ENCODE data around the gene PLCL1.

PLCL1 gene

DNA sequence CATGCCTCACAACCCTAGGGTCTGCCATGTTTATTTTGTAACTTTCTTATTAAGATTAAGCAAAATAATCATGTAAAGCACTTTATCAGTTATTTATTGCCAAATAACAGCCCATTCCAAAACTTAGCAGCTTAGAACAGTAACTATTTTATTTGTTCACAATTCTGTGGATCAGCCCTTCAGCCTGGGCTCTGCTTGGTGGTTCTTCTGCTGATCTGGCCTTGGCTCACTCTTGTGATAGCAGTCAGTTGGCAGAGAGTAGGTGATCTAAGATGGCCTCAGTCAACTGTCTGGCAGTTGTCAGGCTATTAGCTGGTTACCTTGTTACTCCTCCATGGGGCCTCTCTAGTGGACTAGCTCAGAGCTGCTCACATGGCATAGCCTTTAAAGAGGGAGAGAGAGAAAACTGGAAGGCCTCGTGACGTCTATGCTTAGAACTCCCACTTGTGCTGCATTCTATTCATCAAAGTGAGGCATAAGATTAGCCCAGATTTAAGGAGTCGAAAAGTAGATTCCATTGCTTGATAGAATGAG, 54.3 kb downstream of the PLCL1 start:
- no peak for DNase-seq

DNA sequence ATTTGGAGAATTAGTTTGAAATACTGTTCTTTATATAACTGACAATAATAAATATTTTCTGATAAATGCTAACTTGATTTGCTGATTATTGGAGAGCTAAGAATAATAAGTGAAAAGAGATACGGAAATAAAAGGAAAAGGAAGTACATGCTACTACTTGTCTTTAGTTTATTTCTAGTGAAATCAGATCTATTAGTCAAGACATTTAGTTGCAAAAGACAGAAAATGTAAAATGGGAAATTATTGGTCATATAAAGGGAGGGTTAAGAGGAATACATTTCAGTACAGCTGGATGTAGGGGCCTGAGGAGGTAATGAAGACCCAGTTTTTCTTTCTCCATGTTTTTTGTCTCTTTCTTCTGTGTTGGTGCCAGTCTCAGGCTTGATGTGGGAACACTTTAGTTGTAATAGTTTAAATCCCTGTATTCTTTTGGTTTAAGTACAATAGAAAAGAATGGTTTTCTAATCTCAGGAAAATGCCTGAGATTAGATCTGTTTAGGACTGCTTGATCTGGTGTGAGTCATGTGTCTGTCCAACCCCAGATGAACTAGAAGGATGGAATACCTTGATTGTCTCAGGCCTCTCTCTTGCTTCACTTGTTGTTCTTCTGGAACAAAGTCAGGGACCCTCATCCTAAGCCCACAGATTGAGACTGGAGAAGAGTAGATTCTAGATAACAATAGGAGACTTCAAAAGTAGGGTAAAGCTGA, 58.0 kb downstream of the PLCL1 start:
- no peak for DNase-seq

DNA sequence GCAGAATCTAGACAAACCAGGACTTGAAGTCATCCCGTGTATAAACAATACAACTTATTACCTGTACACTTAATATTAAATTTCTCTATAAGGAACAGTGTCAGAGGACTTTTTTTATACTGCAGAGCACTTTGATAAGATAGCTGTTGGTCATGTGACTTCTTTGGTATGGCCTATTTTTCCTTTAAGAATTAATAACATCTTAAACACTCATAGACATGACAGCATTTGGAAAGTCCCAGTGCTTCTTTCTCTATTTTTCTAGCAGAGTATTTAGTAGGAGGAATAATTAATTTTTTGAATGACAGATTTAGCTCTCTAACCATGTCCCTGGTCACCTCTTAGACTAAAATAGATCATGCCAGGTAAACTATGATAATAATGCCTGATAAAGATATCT, 59.4 kb downstream of the PLCL1 start:
- DNase-seq = no peak

DNA sequence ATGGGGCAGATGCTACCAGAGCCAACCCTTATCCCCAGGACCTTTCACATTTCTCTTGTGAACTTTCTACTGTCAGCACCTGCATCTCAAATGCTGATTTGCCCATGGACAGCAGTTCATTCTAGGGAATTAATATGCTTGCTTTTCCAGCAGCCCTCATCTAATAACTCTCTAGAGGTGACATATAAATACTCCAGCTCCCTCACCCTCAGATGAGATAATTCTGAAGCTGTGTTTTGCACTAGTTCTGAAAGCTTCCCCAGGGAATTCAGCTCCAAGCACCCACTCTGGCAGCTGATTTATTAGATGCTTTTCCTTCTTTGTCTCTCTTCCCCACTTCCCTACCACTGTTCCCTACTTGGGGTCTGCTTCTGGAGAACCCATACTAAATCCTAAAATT, 62.1 kb downstream of the PLCL1 start:
- no peak for DNase-seq

DNA sequence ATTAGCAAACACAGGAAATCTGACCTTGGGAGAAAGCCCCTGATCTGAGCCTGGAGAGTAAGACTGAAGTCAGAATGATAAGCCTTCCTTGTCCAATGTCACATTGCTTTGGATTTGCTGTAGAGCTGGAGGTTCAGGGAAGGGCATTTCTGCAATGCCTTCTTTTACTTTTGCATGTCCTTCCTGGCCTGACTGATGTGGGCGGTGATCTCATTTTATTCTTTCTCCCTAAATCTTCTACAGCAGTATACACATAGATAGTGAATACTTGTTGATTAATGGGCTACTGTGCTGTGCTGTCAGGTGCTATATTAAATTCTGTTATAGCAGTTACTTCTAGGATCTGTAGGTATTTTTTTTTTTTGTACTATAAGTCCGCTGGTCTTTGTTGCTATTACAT, 62.6 kb downstream of the PLCL1 start:
- DNase-seq = no peak

DNA sequence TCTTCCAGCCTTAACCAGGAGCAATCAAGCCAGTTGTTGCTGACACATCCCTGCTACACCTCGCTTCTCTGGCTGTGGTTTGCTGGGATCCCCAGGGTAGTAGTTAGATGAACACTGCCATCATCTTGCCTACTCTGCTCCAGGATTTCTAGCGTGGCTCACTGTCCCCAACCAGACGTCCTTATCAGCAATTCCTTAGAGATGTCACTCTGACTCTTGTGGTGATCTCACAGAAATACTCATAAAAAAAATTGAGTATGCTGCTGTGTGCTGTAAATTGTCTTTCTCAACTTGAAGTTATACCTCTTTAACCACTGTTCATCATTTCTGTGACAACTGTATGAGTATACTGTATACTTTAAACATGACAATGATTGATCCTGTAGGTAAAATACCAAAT, 63.2 kb downstream of the PLCL1 start:
- DNase-seq = no peak

DNA sequence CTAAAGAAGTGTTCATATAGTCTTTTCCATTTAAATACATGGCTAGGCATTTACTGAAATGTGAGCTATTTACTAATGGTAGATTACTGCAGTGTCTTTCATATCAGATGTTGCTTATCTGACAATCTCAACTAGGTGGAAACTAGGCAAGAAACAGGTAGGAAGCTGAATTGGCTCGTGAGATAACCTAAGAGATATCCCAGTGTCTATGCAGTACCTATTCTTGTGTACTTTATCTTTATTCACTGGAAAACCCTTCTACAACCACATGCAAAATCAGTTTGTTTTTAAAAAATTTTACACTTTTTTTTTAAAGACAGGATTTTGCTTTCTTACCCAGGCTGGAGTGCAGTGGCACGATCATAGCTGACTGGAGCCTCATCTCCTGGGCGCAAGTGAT, 63.8 kb downstream of the PLCL1 start:
- no peak for DNase-seq

DNA sequence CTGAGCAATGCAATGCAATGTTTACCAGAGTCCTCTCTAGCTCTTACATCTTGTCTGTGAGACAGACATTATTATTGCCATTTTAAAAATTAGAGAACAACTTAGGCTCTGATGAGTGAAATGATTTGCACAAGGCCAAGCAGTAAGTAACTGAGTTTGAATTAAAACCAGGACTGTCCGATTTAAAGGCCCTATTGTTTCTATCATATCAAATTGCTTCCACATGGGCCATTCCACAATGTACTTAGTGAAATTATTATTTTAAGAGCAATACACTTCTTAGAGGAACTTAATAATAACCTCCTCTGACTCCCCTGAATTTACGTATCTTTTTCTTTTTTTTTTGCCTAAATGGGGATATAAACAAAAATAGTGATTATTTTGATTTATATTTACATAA, 64.6 kb downstream of the PLCL1 start:
- no peak for DNase-seq

DNA sequence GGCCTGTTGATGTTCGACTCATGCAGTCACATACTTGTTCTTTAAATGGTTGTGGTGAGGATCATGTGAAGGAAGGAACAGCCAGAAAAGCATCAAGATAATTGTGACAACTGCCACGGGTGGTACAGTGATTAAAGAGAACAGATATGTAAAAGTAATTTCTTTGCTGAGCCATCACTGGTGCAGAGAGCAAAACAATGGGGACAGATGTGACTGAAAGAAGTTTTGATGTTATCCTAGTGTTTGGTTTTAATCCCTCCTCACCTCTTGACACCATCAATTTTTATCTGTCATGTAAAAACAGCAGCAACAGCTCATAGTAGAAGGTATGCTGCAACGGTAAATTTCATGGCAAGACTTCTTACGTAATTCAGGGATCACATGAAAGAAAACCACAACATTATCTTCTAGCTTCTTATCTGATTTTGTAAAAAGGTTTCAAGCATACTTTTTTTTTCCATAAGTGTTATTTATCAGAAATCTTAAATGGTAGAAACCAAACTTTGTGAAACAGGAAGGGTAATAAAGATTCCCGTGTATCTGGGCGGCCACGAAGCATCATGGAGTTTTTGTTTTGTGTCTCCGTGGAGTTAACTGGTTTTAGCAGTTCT, 65.2 kb downstream of the PLCL1 start:
- DNase-seq = no peak

DNA sequence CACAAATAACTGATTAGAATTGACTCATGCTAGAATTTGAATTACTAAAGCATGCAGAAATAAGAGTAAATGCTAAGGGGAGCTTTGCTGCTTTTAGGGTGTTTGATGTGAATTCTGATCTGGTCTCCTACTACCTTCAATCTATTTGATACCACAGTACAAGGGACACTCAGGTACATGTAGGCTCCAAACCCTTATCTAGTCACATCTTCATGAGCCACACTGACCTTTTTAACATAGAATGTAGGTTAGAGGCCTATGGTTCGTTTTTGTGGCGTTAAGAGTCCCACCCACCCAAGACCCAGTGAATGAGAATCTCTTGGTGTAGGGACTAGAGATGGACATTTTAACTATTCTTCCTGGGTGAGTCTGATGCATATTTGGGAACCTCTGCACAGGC, 65.7 kb downstream of the PLCL1 start:
- no peak for DNase-seq

DNA sequence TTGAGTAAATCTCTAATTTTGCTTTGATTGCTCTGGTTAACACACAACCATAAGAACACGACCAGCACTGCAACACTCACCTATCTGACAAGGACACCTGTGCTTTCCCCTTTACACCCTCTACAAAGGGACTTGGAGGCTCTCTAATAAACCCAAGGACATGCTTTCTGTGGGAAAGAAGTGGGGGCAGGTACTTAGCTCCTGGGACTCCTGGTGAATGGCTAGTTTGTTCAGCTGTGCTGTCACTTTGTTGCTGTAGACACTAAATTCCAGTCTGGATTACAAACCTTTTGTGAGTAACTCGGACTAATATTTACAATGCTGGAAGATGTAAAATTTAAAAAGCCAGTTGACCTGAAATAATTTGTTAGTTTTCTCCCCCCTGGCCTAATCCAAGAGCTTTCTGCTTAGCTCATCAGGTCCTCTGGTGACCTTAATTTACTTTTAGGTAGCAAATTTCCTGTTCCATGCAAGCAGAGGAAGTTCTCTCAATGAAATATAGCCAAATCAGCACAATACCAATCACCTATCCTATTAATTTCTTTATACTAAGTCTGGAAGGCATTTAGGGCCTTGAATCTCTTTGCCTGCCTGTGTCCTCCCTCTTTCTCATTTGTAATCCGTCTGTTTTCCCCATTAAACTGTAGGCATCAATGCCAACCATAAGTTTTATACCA, 67.5 kb downstream of the PLCL1 start:
- DNase-seq = no peak

DNA sequence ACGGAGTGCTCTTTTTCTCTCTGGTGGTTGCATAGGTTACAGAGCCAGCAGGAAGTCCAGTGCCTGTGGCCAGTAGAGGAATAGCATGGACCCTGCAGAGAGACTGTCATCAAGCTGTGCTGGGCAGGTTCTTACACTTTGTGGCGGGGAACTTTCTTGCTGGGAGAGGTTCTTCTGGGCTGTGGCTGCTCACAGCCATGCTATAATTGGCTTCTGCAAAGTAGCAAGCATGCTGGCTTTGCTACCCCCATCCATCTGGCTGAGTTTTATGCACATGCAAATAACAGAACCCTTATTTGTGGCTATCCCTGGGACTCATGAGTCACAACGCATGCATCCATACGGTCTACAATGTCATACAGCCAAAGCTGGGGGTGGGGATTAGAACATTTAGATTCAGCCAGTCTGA, 68.9 kb downstream of the PLCL1 start:
- DNase-seq = peak; percentile 94

DNA sequence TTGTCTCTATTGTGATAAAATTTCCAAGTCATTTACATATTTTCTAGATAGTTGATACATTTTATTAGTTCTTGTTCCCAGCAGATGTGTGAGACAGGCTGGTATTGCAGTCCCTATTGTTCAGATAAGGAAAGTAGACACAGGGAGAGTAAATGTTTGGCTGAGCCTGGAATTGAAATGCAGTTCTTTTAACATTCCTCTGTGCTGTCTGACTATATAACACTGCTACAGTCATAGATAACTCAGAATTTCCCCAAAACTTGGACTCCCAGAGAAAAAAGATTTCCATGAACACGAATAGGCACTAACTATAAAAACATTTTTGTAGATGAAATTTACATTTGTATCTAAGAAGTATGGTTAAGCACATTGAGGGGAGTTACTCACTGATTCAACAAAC, 71.4 kb downstream of the PLCL1 start:
- DNase-seq = no peak

DNA sequence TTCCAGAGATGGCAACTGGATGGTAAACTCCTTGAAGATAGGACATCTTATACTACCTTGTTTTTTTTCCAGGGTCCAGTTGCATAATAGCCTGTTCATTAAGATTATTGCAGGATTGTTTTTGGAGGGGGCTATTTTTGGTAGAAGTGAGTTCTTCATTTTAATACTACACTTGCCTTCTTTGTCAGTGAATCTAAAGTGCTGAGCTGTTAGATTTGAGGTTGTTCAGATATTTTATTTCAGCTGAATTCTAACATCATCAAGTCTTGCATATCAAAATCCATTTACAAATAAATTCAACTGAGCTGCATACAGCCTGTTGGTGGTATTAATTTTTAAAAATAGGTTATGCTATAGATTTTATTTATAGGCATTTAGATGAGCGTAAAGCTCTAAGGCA, 72.1 kb downstream of the PLCL1 start:
- no peak for DNase-seq

DNA sequence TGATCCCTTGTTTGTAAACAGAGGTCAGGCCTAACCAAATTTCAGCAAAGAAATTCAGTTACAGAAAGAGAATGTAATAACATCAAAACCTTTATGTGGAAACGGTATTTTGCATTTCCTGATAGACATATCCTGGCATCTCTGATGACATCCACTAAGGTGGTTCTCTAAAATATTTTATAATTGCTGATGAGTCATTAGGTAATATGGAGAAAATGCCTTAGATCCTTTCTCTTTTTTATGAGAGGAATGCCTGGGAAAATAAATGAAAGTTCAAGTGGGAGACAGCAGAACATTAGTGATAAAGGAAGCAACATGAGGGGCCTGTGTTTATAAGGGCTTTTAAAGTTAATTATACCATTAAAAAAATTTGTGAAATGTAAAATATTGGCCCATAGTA, 72.6 kb downstream of the PLCL1 start:
- no peak for DNase-seq

DNA sequence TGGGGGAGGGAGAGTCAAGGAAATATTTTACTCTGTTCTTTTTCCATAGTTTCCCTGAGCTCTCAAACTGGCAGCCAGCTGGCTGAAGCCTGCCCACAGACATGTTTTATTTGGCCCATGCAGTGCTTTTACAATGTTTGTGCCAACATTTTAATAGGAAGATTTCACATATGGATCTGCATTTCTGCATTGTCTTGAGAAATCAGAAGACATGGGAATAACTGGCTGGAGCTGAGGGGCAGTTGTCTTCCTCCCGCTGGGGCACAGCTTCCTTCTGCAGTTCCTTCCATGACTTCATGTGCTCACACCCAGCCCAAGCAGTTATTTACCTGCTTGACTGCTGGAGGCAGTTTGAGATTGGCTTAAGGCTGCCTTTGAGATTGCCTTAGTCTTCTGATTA, 74.4 kb downstream of the PLCL1 start:
- DNase-seq = no peak

DNA sequence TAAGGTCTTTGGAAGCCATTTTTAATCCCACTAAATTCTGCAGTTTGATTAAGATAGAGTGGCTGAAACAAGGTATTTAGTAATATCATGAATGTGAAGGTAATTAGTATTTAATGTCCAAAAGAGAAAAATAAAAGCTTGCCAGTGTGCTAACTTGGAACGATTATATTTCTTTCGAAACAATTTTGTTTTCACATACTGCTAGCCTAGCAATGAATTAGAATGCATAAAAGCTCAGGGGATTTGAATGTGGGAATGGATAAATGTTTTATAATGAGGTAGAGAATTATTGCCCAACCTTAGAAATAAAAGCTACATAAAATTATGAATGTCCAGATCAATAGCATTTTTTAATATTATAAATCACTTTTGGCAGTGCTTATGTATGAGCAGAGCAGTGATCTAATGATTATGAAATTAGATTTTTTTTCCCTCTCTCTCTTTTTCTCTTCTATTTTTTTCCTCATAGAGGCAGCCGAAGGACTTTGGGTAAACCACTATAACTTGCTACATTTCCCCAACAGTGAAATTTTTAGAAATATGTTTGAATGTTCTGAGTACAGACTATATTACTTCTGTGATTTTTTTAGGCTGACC, 75.5 kb downstream of the PLCL1 start:
- DNase-seq = no peak

DNA sequence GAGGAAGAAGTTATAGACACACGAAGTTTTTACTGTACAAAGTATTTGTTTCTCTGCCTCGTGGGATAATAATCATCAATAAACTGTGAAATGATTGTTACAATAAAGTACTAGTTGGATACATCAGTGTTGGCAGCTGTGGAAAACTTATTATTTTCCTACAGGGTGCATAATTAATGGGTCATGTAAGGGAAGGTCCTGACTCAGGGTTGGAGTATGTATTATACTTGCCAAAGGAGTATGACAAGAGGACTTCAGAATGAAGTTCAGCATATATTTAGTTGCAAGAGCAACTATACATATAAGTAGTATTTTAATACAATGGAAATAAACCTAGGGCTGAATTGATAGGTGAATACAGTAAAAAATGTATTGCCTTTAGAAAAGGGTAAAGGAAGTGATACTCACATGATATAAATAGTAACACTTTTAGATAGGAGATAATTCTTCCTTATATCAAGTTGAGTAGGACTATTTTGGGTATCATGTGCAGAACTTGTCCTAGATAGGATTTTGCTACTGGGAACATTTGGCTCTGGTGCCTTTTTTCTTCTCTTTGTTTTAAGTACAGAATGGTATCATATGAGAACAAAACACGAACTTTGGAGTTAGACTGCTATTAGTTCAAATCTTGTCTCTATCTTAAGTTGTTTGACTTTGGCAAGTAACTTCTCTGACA, 79.1 kb downstream of the PLCL1 start:
- no peak for DNase-seq

DNA sequence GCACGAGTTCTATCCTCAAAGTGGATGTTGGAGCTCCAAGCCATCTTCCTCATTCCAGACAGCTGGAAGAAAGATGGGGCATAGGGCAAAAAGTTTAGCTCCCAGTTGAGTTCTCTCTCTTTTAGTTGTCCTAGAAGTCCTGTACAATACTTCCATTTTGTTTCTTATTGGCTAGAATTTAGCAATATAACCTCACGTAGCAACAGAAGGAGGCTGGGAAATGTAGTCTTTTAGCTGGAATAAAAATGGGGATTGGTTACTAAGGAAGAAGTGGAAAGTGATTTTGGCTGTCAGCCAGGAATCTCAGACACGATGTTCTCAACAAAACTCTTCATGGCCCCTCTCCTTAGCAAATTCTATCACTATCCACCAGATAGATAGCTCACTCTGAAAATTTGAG, 79.9 kb downstream of the PLCL1 start:
- no peak for DNase-seq

DNA sequence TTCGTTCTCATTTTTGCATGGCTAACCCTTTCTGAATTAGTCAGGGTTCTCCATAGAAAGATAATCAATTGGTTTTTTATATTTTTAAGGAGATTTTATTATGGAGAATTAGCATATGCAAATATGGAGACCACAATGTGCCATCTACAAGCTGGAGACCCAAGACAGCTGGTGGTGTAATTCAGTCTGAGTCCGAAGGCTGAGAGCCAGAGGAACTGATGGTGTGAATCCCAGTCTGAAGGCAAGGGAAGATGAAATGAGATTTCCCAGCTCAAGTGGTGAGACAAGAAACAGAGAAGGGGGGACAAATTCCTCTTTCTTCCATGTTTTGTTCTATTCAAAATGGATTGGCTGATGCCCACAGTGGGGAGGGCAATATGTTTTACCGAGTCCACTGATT, 80.7 kb downstream of the PLCL1 start:
- DNase-seq = no peak

DNA sequence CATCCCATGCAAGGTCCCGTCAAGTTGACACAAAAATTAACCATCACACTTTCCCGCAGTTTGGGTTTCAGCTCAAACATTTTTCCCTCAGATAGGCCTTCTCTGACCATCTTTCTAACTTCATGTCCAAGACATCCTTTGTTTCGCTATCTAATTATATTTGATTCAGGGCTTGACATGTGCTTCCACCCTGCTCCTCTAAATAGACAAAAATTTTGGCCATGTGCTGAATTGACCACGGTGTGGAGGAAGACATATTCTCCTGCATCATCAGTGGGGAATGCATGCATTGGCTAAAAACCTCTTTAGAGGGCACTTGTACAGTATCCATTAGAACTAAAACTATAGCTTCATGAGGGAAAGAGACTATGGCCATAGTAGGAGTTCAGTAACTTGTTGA, 81.2 kb downstream of the PLCL1 start:
- DNase-seq = no peak

DNA sequence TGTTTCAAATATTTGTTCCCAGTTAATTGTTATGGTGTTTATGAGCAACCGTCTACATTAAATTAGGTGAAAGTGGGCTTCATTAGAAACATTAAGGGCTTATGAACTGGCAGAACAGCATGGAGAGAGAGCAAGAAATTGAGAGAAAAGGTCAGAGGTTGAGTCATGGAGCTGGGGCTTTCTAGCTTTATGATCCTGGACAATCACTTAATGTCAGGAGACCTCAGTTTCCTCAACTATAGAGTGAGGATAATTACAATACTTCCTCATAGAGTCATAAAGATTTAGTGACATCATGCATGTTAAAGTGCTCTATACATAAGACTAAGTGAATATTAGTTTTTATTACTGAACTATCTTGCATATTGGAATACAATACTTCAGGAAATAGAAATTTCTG, 83.9 kb downstream of the PLCL1 start:
- DNase-seq = no peak

DNA sequence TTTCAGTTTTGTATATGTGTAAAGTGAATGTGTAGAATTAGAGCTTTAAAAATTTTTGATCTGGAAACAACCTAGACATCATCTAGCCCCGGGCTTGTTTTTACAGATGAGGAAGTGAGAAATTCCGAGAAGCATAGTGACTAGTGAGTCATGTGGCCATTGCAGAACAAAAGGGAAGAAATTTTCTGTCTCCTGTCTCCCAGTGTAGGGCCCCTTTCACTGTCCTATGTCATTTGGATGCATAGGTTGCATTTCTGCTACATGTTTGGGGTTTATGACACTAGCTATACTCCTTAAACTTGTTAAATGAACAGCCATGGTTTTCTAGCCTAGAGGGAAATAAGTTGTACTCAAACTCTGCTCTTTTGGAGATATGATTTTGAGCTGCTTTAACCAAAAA, 84.6 kb downstream of the PLCL1 start:
- peak; percentile 76 for DNase-seq
